Bladder microvascular endothelial cell (primary cell): ENCODE results near the gene UROC1. TPM values are rescaled to one million over a fixed set of nuclear protein-coding genes. Genes with fewer than 3 reads are reported as not detected.

Experiments used
- total RNA-seq: library from RNA; depleted of rRNA; stranded (reverse); fragments of >200 nt; gene quantifications from 2 replicates; pipeline ENCODE4 v1.2.3, GENCODE V29; 2014

UROC1 gene
- total RNA-seq, result not detected in 2 replicates

DNA sequence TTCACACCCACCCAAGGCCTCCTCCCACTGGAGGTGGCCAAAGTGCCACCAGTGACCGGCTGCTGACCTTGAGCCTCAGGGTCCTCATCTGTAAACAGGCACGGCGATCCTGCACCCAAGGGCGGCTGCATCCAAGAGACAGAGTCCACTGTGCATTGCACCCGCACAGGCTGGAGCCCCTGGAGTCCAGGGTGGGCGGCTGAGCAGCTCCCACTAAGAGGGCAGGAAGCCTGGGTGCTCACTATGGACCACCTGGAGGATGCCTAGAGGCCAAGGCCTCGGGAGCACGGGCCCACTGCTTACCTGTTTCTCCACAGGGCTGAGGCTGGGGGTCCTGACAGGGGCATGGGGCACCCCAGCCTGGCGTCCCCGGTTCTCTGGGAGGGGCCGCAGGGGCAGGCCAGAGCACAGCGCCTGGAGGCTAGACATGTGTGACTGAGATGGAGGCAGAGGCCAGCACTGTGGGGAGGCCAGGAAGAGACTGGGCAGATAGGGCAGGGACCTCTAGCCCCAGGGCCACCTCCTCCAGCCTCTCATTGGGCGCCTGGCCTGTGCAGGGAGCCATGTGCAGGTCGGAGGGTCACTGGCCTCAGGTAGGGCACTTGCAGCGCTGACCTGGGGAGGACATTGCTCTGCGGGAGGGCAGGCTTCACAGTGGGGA is at the start of gene UROC1:
UROC1 (minus strand) TSS at position 483 of the 661 bp plus-strand sequence; CDS start at position 429, 54 bp downstream.

DNA sequence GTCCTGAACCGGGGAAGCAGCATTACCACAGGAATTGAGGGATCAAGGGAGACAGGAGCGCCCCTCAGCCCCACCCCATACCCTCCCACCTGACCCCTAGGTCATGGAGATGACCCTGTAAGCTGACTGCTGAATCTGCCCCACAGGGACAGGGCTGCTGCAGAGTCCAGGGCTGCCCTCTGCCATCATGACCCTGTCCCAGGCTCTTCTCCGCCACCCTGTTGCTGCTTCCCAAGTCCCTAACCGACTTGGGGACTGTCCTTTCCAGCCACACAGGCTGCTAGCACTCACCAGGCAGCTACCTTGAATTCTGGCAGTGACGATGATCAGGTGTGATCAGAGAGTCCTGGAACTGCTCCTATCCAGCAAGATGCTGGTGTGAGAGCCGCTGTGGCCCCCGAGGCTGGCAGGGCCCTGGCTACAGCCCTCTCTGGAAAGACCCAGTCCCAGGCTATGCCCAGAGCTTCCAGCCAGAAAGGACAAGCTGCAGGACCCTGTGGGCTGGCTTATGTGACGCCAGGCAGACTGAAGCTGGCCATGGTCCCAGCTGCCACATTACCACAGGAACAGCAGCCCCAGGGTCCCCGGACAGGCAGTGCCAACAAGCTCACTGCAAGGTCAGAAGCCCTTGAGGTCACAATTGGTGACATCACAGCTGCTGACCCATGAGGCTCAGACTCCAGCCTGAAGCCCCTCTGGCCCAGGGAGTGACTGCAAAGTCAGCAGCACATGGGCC is 40.9 kb upstream of the UROC1 start, which contains the start of gene C3orf22:
C3orf22 (minus strand) TSS at position 597 of the 736 bp plus-strand sequence. CDS start 5,542 bp downstream, outside the sequence.

DNA sequence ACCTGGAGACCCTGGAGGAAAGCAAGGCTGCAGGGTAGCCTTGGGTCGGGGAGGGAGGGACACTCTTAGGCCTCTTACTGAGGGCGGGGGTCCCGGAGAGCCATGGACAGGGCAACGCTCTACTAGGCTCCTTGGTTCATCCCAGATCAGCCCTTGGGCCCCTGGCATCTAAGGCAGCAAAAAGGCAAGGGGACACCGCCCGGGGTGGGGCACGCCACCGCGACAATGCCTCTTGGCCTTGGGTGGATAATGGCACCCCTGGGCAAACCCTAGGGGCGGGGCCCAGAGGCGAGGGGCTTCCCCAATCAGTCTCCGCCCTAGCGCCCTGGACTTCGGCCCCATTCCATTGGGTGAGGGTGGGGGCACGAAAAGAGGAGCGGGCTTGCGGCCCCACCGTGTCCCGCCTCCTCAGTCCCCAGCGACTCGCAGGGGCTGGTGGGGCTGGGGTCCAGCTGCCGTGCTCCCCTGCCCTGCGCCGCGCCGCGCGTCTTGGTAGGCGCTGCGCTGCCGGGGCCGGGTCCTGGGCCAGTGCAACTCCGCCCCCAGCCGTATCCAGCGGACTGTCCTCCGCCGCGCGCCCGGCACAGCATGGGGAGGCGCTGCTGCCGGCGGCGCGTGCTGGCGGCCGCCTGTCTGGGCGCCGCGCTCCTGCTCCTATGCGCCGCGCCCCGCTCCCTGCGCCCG is 6.3 kb upstream of the UROC1 start, which contains the start of gene CHST13:
CHST13 (plus strand) TSS at position 411 of the 684 bp plus-strand sequence; CDS start at position 589, 178 bp downstream.

DNA sequence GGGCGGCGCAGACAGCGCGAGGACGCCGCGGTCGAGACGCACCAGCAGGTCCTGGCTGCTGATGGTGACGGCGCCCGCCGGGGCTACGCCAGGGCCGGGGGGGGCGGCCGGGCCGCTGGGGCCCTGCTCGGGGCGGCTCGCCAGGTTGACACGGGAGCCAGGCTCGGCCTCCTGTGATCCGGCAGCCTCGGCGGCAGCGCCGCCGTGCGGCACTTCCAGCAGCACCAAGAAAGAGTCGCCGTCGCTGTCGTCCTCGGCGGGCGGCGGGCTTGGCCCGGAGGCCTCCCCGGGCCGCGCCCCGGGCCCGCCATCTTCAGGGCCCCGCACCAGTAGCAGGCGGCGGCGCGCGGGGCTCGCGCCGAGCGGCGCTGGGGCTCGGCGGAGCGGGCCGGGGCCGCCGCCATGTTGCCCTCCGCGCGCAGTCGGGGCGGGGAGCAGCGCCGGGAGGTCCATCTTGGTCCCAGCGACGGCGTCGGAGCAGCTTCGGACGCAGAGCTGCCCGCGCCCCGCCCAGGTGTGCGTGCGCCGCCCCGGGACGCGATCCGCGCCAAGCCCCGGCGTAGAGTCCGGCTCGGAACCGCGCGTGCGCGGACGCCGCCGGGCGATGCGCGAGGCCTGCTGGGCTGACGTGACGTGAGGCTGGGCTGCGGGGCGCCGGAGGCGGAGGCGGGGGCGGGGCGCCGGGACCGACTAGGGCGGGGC is 42.0 kb downstream of the UROC1 start, which contains the start of gene ZXDC:
ZXDC (minus strand) TSS at position 479 of the 702 bp plus-strand sequence; CDS start at position 453, 26 bp downstream.

Other genes with a start within 250 kb of the UROC1 start
- gene KLF15, start 160.4 kb downstream of the UROC1 start, total RNA-seq, result 0.49 and 1.7 TPM in 2 replicates
- not detected in 2 replicates for gene CFAP100, start 122.9 kb downstream of the UROC1 start, total RNA-seq
- 9.1 and 21.0 TPM in 2 replicates for gene ZXDC, start 41.9 kb downstream of the UROC1 start, total RNA-seq
- gene CHST13, start 6.4 kb upstream of the UROC1 start, total RNA-seq, result not detected in 2 replicates
- not detected in 2 replicates for gene C3orf22, start 41.2 kb upstream of the UROC1 start, total RNA-seq
- 6.6 and 9.1 TPM in 2 replicates for gene TXNRD3, start 137.4 kb upstream of the UROC1 start, total RNA-seq
- 4.5 and 6.2 TPM in 2 replicates for gene CHCHD6, start 186.5 kb upstream of the UROC1 start, total RNA-seq